HPDE6-E6E7 (cell line): ENCODE results near the gene SSTR5.

Experiments used
- DNase-seq: peaks from one replicate; pipeline ENCODE4 v3.0.0; 2011; ENCODE audit warnings: missing footprints; ENCODE audit errors: extremely low spot score

SSTR5 gene

DNA sequence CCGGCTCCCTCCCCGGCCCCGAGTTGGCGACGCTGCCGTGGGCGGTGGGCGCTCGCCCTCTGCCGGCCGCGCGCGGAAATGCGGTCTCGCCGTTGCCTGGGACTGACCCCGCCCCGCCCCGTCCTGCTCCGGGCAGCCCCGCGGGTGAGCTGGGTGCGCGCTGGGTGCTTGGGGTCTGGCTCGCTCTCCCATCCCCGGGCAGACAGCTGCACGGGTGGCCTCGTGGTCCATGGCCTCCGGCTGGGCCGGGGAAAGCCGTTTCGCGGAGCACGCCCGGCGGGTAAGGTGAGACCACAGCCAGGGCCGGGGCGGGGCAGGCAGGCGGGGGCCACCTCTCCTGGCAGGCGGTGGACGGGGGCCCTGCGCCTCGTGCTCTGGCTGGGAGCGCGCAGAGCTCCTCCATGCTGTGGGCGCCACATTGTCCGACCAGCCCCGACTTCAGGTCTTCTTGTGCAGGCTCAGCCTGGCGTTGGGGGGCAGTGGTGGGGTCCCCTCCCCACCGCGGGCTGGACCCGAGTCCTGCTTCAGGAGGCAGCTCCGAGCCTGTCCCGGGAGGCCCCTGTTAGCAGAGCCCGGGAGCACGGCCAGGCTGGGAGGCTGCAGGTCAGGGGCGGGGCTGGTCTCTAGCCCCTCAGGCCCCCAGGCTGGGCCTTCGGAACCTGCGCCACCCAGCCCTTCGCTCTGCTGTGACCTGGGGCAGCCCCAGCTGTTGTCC is 30.5 kb downstream of the SSTR5 start:
- peak; percentile 38 for DNase-seq

DNA sequence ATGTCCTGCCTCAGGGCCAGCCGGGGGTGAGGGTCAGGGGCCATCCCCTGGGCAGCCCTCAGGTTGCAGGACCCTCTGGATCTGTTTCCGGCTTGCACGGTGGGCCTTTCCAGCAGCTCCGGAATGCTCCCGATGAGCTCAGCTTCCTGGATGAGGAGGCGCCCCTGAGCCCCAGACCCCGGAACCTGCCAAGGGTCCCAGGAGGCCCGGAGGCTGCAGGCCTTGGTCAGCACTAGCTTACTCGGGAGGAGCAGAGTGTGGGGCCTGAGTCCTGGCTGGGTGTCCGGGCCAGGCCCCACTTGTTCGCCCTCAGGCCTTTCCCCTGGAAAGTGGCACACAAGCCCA is 31.1 kb downstream of the SSTR5 start:
- DNase-seq, result no peak

DNA sequence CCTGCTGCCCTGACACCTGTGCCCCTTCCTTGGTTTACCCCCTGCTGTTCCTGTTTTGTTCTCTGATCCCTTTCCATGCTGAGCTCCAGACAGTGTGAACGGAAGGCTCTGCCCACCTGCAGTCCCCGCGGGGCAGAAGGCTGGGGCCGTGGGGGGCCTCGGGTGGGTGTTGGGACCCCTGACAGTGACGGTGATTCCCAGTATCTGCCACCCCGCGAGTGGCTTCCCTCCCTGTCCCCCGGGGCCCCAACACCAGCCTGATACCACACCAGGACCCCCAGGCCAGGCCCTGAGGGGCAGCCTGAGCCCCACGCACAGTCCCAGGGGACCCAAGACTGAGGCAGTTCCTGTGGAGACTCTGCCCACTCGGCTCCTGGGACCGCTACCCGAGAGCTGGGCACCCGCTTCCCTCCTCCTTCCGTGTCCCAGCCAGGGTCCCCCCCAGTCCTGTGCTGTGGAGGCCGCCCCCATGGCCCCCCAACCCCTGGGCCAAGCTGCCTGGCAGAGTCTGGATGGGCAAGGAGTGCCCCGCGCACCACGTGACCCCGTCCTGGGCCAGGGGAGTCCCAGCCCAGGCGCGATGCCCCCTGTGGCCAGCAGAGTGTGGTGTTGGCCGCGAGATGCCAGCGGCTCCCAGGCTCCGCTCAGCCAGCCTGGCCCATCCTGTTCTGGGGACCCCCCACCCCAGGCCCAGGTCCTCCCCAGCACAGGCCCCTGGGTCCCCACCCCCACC is 33.5 kb downstream of the SSTR5 start:
- peak; percentile 41 for DNase-seq

GRCh38 chr16:1106659-1107058 is 34.1 kb downstream of the SSTR5 start:
- no peak for DNase-seq

GRCh38 chr16:1107141-1107540 is 34.6 kb downstream of the SSTR5 start:
- DNase-seq, result no peak

- DNase-seq, result no peak
Observed at GRCh38 chr16:1107731-1108130, 35.2 kb downstream of the SSTR5 start.

DNA sequence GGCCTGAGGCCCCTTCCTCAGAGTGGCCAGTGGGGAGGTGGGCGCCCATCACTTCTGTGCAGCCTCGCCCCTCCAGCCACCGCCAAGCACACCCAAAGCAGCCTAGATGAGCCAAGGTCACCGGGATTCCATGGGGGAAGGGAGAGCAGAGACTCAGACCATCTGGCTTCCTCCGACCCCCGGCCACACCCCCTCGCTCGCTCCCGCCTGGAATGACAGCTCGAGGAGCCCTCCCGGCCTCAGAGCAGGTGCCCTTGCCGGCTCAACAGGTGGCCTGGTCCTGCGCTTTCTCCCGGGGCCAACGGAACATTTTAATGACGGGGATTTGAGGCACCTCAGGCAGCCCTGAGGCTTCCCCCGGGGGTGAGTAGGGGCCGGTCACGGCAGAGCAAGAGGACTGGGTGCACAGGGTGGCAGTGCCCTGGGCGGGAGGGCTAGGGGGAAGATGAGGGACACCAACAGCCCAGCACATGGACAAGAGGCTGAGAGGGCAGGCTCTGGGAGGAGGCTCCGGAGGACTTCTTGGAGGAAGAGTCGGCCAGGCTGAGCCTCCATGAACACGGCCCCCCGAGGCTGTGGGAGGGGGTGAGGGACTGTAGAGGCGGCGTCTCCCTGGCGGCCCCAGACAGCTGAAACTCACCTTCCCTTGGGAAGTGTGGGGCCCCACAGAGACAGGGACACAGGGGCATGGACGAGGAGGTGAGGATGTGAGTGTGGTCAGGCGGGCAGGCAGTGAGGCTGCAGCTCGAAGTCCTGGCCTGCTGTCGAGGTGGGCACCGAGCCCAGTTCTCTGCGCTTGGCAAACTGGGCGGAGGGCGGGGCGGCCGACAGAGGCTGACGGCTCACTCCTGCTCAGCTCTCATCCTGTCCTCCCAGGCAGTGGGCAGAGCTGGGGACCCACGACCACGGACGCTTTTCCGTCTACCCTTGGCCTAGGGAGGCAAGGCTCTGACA is 36.0 kb downstream of the SSTR5 start:
- no peak for DNase-seq

DNA sequence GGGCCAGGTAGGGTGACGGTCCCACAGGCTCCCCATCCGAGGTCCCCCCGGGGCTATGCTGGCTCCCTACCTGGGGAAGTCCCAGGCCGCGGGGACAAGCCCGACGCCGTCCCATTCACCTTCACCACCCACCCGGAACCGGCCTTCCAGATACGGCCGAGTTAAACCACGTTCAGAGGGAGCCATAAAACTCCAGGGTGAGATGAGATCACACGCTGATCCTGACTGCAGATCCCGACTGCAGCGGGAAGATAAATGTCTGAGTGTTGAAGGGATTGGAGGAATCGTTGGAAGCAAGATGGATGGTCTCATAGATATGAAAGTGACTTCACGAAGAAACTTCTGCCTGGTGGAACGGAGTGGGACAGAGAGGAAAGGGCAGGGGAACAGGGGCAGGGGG is 37.1 kb downstream of the SSTR5 start:
- DNase-seq, result no peak

DNA sequence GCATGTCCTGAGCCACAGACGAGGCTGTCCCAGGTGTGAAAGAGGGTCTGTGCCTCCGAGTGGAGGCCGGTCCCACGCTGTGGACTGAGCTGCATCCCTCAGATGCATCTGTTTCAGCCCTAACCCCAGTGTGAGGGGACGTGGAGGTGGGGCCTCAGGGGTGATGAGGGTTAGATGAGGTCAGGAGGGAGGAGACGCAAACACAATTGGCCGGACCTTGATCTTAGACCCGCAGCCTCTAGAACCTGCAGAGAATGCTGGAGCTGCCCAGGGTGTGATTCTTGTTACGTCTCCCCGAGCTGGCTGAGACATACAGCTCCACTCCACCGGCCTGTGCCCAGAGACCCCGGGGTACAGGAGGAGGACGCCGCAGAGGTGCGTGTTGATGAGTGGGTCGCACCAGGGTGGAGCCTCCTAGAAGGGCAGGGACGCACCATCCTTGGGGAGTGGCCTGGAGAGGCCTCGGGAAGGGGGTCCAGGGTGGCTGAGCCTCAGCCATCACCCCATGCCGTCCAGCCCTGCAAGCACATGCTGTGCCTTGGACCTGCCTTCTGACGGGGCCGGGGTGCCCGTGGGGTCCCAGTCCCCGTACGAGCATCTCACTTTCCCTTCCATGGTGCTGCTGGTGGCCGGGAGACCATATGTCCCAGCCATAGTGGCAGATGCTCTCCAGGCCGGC is 40.1 kb downstream of the SSTR5 start:
- no peak for DNase-seq

- no peak for DNase-seq
Observed at GRCh38 chr16:1113489-1113888, 40.9 kb downstream of the SSTR5 start.

GRCh38 chr16:1113889-1114526 is 41.5 kb downstream of the SSTR5 start:
- DNase-seq, result no peak

DNA sequence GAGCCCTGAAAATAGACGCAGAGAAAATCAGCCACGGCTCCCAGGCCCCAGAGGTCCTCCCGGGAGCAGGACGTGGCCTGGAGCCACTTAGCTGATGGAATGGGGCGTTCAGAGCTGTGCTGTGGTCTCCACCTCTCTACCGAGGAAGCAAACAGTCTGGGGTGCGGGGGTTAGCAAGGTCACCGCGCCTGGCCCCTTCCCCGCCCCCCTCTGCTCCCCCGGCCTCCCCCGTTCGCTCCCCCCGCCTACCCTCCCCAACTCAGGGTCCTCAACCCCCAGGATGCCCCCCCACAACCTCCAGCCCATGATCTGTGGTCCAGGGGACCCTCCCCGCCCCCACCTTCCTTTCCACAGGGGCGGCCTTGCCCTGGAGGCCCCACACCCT is 44.1 kb downstream of the SSTR5 start:
- no peak for DNase-seq

- no peak for DNase-seq
Observed at GRCh38 chr16:1117176-1117900, 44.8 kb downstream of the SSTR5 start.

DNA sequence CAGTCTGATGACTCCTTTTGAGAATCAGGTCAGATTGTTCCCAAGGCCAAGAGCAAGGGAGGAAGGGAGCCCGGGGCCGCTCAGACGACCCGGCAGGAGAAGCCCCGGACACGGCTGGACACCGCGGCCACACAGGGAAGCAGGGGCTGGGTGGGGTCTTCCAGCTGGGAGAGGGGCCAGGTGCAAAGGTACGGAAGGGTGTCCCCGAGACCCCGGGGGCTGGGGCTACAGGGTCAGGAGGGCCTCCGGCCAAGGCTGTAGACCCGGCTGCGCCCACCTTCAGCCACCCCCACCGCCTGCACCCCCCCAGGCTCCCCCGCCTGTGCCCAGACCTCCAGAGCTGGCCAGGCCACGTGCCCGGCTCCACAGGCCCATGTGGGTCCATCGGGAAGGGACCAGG is 45.4 kb downstream of the SSTR5 start:
- DNase-seq, result no peak

- DNase-seq, result no peak
Observed at GRCh38 chr16:1119129-1119528, 46.6 kb downstream of the SSTR5 start.

- DNase-seq, result no peak
Observed at GRCh38 chr16:1119766-1120576, 47.4 kb downstream of the SSTR5 start.

DNA sequence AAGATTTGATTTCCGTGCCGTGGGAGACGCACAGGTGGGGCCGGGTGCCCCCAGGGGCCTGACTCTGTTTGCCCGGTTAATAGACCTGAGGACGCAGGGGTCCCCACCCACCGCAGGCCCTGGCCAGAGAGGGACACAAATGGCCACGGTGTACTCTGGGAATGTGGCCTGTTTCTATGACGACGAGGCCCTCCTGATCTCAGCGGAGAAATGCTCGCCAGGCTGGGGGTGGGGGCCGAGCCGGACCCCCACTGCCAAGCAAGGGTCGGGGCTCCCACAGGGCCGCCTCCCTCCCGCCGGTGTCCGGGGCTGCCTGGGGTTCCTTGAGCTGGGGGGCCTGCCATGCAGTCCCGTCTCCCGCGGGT is 48.0 kb downstream of the SSTR5 start:
- no peak for DNase-seq

GRCh38 chr16:1121009-1121408 is 48.5 kb downstream of the SSTR5 start:
- DNase-seq, result no peak

DNA sequence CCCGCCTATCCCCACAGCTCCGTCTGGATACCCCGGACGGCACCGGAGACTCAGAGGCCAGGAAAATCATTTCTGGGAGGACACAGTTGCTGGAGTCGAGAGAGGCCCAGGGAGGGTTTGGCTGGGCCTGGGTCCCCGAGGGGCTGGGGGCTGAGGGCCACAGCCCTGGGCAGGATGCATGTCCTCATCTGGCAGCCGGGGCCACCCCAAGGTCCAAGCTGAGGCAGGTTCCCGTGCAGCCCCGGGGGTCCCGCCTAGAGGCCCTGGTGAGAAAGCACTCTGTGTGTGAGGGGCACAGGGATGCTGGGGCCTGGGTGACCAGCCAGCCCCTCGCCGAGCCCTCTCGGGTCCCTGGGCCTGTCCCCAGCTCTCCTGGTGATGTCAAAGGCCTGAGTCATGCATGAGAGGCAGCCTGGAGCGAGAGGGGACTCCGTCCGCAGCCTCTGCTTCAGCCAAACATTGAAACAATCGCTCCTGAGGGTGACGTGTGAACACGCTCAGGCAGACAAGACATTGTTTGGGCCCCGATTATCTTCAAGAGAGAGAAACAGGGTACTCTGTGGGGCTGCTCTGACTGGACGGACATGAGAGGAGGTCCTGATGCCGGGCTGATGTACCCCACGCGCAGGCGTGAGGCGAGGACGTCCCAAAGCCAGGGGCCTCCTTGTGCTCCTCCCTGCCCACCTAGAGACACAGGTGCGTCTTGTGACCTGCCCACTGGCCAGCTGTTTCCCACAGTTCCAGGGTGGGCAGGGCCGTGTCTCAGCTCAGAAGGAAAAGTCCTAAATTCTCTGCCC is 49.3 kb downstream of the SSTR5 start:
- no peak for DNase-seq
